NCI-H526 treated with DMSO at 0.1 percent for 48 hours (cell line): ENCODE measurements around the gene SND1.
"Not testable (repeated sequence)": the region's sequence is repeated elsewhere in the genome, so short reads cannot be mapped to it uniquely, and the experiment has no call there.

Experiments used
- DNase-seq: peaks from one replicate; lab custom pipeline; 2025; lab: John Stamatoyannopoulos, UW

Gene SND1

DNA sequence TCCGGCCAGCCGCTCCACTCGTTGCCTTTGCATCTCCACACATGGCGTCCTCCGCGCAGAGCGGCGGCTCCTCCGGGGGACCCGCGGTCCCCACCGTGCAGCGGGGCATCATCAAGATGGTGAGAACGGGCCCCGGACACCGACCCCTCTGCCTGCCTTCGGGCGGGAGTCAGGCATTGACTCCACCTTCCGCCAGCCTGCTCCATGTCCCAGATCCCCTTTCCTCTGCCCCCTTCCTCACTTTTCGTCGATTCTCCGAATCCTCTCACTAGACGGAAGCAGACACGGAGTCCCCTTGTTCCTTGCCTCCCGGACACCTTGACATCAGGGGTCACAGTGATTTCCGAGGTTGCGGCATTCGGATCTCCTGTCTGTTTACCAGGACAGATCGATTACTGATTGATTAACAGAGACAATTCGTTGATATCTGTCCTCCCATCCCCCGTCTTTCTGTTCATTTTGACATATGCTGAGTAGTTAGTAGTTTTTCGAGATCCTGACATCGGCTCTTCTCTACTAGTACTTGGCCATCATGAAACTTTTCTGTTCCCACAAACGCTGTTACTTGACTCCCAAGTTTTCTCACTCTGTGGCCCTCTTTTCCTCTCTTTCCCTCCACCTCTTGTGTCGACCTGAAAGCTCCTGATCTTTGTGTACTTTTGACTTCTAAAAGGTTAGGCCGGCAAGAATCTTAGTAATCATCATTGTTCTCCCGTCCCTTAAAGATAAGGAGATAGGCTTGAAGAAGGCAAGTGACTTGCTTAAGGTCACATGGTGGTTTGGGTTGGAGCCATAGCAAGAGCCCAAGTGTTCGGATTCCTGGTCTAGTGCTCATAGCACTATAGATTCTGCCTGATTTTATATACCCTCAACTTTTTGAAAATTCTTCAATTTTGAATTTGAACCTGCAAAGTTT, 597 bp downstream of the SND1 start:
- DNase-seq, result no peak

DNA sequence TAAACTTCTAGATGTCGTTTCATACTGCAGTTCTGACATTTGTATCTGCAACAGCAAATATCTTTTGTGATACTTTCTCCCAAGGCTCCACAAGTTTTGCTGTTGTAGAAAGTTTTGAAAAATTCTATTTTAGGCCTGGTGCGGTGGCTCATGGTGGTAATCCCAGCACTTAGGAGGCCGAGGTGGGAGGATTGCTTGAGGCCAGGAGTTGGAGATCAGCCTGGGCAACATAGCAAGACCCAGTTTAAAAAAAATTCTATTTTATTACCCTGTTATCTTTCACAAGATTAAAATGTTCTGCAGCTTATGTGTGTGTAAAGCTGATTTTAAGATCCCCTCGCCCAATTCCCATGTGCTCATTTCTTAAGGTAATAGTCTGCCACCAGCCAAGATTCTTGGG, 1.4 kb downstream of the SND1 start:
- DNase-seq, result no peak

DNA sequence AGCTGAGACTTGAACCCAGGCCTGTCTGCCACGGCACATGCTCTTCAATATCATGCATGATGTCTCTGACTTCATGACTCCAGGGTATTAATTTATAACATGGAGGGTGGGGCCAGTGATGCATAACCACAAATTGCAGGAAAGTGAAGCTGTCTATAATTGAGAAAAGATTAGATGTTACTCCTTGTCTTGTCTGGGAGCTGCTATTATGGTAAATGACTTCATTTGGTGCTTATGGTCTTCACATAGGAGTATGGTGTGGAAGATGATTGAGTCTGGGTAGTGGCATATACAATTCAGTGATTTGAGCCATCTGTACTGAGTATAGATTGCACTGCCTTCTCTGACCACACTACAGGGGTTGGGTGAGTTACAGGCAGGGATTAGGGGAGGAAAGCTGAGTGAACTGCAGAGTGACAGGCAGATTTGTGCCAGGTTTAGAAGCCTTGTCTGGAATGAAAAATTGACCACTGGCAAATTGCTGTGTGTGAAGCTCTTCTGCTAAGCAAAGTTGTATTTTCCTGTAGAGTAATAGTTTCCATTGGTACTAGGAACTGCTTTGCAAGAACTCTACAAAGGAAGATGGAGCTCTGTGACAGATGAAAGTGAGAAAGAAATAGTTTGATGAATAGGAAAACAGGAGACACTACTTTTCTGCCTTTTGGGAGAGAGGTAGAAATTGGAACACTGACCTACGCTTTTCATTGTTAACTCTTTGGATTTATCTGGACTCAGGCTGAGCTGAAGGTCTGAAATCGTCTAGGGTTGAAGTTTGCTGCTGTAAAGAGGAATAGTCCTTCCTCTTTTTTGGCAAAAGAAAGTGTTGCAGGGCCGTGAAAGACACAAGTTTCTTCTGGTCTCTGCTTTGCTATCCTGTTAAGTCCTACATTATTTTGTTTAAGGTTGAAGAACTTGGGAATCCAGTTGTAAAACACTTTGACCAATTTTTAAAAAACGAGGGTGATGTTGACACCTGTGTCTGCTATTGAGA, 2.7 kb downstream of the SND1 start:
- DNase-seq, result no peak

DNA sequence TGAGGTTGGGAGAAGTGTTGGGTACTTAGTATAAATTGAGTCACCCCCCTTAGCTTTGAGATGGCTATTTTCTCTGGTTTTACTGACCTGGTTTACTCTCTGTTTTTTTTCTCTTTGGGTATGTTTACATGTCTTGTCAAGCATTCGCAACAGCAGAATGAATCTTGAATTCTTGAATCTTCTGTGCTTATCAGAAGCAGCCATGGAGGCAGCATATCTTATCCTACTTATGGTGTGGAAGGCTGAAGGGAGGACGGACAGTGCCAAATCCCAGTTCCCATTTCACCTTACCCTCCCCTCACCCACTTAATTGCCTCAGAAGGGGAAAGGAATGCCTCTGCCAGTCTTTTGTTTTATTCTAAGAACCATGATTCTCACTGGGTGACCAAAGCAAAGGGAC, 3.7 kb downstream of the SND1 start:
- DNase-seq, result no peak

DNA sequence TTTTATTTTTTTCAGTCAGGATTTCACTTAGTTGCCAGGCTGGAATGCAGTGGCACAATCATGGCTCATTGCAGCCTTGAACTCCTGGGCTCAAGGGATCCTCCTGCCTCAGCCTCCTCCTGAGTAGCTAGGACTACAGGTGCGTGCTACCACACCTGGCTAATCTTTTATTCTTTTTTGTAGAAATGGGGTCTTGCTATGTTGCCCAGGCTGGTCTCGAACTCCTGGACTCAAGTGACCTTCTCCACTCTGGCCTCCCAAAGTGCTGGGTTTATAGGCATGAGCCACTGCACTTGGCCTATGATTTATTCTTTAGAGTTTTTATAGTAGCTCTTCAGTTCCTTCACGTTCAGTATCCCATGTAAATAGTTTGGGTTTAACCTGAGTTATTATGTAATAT, 5.5 kb downstream of the SND1 start:
- DNase-seq, result no peak

DNA sequence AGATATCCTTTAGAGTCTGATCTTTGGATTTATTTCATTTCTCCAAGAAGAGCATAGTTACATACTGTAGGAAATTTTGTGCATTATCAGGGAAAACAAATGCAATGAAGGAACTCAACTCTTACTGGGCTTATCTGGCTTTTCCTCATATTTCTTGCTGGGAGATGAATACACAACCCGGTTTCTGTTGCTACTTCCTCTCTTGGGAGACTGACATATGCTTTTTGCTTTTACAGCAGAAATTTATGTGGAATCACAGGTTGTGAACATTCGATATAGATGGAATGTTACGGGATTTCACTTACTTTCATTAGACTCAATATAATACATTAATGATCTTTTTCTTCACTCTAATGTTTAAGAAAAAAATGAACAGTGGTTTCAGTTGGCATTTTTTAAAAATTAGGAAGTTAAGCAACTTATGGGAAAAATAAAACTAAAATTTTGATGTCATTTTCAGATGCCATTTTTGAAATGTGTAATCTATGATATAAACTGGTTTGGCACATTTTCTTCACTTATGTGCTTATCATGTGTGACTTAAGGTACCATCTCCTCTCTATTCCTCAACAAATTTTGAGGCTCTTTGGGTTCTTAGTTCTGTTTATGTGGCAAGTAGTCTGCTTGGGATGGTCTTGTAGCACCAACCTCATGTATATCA, 7.1 kb downstream of the SND1 start:
- DNase-seq, result no peak

DNA sequence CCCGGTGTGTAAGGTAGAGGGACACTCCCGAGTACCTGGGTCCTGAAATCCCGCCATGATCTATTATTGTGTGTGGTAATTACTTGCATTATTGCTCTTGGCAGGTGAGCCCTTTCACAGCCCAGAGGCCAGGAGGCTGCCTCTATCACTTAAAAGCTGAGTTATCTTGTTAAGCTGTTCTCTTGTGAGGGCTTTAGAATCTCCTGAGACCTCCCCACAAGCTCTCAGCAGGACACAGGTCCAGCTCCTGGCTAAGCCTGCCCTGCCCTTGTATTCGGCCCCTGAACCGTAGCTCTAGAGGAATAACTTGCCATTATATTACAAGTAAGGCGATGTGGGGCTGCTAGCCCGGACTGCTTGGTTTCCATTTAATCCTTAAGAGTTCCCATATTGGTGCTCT, 13.9 kb downstream of the SND1 start:
- no peak for DNase-seq

DNA sequence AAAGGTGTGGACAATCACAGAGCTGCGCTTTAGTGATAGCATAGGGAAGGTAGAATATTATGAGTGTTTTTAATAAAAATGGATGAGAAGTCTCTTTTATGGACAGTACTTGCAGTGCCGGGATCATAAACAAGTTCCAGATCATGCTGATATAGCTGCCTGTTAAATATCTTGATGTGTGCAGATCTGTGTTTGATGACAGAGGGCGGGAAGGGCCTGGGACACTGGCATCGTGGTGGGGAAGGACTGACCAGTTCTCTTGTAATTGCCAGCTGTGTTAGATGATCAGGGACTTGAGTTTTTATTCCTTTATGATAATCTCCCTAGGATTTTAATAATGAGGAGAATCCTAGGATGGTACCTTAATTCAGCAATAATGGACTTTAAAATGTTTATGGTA, 14.6 kb downstream of the SND1 start:
- DNase-seq, result no peak

DNA sequence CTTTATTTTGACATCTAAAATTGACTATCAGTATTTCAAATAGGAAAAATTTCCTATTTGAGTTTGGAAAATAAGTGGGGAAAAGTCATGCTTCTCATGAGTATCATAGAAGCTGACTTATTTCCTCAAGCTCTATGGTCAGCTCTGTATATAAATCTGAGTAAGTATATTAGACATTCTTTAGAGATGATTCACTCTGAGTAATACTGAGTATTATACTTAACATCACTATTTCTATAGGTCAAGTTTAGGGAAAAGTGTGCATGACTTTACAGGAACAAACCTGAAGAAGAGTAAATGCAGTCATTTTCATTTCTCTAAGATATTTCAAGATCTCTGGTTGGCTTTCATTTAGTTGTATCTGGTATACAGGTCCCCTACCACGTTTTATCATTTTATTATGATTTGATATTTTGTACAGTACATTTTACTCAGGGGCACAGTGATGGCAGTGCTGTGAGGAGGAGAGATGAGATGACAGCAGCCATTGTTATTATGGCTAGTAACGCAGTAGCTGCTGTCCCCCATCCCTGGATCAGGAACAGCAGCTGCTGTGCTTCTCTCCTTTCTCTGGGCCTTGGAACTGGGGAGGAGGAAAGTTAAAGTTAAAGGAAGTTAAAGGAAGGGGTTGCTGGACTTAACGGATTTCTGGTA, 15.2 kb downstream of the SND1 start:
- DNase-seq, result no peak

DNA sequence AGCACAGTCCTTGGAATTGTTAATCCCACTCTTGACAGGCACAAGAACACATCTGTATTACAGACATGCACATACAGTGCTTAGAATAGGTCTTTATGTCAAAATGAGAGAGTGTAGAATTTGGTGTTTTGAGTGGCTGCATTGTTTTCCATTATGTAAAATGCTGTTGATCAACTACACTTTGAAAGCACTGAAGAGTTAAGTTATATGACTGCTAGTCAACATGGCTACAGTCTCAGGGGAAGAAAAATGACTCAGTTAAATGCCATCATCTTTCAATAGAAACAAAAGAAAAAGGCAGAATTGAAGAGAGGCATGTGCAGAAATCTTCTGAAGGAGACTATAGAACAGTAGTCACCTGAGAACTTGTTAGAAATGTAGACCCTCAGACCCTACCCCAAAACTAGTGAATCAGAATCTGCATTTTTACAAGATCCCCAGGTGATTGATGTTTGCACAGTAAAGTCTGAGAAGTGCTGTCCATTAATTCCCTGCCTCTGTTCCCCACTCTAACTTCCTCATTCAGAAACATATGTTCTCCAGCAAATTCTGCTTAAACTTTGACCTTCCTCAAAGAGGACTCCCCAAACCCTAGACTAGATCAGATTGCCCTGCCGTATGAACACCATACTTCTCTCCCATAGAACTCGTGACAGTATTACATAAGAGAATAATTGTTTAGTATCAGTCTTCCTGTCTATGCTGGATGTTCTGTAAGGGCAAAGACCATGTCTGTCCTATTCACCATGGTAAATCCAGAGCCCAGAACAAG, 16.0 kb downstream of the SND1 start:
- no peak for DNase-seq

DNA sequence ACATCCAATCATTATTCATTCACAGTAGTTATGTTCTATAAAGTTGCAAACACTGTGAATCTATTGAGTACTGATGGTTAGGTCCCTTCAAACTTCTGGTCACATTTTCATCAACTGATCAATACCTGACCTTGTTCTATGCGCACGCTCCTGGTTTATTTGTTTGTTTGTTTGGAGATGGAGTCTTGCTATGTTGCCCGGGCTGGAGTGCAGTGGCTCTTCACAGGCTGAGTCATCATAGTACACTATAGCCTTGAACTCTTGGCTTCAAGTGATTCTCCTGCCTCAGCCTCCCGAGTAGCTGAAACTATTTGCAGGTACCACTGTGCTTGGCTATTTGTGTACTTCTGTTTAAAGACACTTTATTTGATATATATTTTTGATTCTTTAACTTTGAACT, 19.3 kb downstream of the SND1 start:
- no peak for DNase-seq

DNA sequence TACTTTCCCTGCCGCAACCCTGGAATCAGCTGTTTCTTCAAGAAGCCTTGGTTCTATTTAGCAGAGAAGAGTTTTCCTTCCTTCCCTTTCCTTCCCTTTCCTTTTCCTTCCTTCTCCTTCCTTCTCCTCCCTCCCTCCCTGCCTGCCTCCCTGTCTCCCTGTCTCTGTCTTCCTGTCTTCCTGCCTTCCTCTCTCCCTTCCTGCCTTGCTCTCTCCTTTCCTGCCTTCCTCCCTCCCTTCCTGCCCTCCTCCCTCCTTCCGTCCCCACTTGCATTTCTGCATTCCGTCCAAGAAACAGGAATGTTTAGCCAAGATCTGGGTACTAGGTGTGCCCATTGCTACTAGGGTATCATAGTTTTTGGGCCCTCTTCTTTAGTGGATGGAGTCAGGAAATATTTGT, 21.9 kb downstream of the SND1 start:
- no peak for DNase-seq

DNA sequence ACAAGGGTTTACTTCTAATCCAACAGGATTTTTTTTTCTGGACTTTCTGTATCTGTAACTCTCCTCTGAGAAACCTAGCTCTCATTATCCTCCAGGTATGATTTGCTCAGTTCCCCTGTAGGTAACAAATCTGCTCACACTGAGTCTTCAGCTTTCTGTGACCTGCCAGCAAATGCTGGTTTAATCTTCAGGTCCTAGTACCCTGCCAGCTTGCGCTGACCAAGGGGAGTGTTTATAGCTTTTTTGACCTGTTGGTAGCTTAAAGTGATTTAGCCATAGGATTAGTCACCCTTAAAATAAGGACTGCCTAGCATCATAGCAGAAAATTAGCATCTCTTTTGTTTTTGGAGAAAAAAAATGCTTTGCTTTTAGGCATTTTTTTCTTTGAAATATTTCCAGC, 22.4 kb downstream of the SND1 start:
- no peak for DNase-seq

DNA sequence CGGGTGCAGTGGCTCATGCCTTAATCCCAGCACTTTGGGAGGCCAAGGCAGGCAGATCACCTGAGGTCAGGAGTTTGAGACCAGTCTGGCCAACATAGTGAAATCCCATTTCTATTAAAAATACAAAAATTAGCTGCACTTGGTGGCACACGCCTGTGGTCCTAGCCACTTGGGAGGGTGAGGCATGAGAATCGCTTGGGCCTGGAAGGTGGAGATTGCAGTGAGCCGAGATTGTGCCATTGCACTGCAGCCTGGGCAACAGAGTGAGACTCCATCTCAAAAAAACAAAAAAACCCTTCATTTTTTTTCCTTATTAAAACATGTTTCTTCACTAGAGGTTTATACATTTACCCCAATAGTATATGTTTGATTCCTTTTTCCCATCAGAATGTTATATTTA, 22.9 kb downstream of the SND1 start:
- not testable (repeated sequence) for DNase-seq

DNA sequence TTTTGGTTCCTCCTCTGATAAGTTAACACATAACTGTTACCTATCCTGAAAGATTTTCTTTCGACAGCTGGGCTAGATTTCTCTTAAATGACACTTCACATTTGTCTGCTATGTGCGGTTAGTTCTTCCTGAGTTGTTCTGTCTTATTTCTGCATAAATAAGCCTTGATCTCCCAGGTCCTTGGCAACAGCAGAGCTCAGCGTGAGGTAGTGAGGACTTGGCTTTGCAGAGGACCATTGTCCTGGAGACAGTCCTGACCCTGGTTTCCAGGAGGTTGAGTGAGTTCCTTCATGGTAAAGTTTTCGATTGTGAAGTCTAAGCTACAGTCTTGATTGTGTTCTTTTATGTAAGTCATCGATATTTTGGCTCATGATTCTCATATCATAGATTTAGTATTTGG, 23.7 kb downstream of the SND1 start:
- DNase-seq, result no peak

DNA sequence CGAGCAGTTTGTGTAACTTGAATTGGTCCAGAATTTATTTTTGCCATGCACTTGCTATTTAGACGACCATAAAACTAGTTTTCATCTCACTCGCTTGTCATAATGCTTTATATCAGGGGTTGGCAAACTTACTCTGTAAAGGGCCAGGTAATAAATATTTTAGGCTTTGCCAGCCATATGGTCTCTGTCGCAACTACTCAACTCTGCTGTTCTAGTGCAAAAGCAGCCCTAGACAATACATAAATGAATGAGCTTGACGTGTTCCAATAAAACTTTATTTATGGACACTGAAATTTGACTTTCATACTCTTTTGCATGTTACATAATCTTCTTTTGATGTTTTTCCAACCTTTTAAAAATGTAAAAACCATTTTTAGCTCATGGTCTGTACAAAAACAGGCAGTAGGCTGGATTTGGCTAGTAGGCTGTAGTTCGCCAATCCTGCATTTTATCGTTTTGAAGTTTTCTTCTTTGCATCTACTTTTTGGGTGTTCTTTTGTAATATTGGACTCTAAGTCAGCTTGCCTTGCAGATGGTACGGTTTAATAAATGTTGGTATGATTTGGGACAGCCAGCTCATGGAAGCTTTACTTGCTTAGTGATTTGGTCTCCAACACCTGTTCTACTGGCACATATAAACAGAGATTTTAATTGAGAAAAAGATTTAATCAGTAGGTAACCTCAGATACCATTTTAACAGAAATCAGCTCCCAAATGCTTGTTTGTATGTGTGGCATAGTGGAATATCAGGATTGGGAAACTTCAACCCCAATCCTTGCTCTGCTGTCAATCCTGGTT, 25.6 kb downstream of the SND1 start:
- DNase-seq, result no peak

DNA sequence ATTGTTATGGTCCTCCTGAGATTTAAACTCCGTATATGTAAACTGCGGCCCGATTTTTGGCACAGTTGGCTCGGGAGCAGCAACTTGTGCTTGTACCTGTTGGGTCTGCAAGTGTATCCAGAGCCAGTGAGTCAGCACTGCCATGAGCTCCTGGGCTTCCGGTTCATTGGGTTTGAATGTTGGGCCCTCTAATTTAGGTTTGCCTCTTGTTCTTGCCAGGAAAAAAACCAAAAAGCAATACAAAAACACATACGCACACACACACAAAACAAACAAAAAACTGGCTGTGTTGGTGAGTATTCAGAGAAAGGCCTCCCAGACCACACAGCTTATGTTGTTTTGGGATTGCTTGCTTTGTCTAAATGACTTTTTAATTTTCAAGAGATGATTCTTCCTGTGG, 26.3 kb downstream of the SND1 start:
- DNase-seq, result no peak

DNA sequence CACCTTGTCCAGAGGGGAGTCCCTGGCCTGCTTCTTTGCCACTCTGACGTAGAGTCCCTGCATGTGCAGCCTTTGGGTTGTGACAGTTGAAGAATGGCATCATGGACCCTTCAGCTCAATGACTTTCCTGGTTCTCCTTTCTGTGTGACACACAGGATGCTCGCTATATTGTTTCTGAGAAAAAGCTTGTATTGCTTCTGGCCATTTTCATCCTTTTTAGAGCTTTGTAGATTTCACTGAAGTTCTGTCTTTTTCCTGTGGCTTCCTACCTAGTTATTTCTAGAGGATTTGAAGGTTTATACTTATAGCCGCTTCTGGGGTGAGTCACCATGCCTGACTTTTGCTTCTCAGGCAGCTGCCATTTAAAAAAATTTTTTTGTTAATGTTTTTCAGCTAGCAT, 27.0 kb downstream of the SND1 start:
- no peak for DNase-seq

DNA sequence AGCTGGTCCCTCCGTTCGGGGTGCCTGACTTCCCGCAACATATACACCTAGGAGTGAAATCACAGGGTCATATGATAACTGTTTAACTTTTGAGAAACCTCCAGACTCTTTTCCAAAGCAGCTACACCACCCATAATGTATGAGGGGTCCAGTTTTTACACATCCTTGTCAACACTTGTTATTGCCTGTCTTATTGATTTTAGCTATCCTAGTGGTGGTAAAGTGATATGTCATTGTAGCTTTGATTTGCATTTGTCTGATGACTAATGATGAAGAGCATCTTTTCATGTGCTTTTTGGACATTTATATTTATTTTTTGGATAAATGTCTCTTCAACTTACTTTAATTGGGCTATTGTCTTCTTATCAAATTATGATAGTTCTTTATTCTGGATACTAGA, 29.0 kb downstream of the SND1 start:
- DNase-seq, result no peak

DNA sequence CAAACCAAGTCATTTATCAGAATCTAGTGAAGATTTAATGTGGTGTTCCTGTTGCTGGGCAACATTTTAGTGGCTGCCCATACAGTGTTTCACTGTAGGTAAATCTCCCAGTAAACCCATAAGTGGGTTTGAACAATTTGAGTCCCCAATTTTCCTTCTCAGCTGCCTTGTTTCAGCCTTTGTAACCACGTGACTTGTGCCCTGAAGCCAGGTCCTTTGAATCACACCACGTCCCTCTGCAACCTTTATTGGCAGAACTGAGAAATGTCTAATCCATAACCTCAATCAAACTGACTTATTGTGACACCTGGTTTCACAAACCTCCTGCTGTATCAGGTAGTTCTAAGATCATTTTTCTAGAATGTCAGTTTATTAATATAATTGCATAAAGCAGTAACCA, 30.1 kb downstream of the SND1 start:
- no peak for DNase-seq
